C1 segment of cervical spinal cord (tissue), 14 donors: ENCODE data around the gene ZMAT5.
A peak's percentile ranks its signal among the peaks of the same experiment; 100 is the strongest.

Experiments
- DNase-seq, 14 donors: peaks; one replicate each; lab custom pipeline; 2025; lab: John Stamatoyannopoulos, UW

The ZMAT5 gene

GRCh38 chr22:29731058-29731850 is 35.6 kb downstream of the ZMAT5 start:
- DNase-seq: no peak

- DNase-seq: peak in 1 of 14 donors; percentile 8
These were observed 37.6 kb downstream of the ZMAT5 start for GRCh38 chr22:29729161-29729560.

- DNase-seq: peak in 3 of 14 donors; percentile 16 to 32 (median 23)
These were observed 39.7 kb downstream of the ZMAT5 start for GRCh38 chr22:29727131-29727523.

- no peak for DNase-seq
These were observed 40.2 kb downstream of the ZMAT5 start for GRCh38 chr22:29726512-29727130.

- no peak for DNase-seq
These were observed 40.7 kb downstream of the ZMAT5 start for GRCh38 chr22:29726106-29726505.

GRCh38 chr22:29724843-29725242 is 42.0 kb downstream of the ZMAT5 start:
- no peak for DNase-seq

GRCh38 chr22:29723766-29724165 is 43.0 kb downstream of the ZMAT5 start:
- no peak for DNase-seq

GRCh38 chr22:29722587-29722986 is 44.2 kb downstream of the ZMAT5 start:
- peak in 2 of 14 donors; percentile 18 to 65 for DNase-seq

GRCh38 chr22:29722151-29722550 is 44.7 kb downstream of the ZMAT5 start:
- DNase-seq: peak in 1 of 14 donors; percentile 65

GRCh38 chr22:29720811-29721323 is 45.9 kb downstream of the ZMAT5 start:
- no peak for DNase-seq

- DNase-seq: no peak
These were observed 46.7 kb downstream of the ZMAT5 start, which contains the start of gene CABP7 for GRCh38 chr22:29719899-29720645. Gene CABP7 (plus strand): TSS chr22:29720003. CDS start chr22:29720425, 422 bp downstream.

GRCh38 chr22:29718949-29719898 is 47.6 kb downstream of the ZMAT5 start:
- DNase-seq: no peak

- no peak for DNase-seq
These were observed 49.0 kb downstream of the ZMAT5 start for GRCh38 chr22:29717789-29718188.

GRCh38 chr22:29716814-29717545 is 49.8 kb downstream of the ZMAT5 start:
- DNase-seq: peak in 10 of 14 donors; percentile 39 to 74 (median 60)

- no peak for DNase-seq
These were observed 51.1 kb downstream of the ZMAT5 start for GRCh38 chr22:29715705-29716104.

- DNase-seq: no peak
These were observed 51.6 kb downstream of the ZMAT5 start for GRCh38 chr22:29715240-29715639.

- no peak for DNase-seq
These were observed 53.6 kb downstream of the ZMAT5 start for GRCh38 chr22:29713156-29713727.

- no peak for DNase-seq
These were observed 54.7 kb downstream of the ZMAT5 start for GRCh38 chr22:29712119-29712518.

GRCh38 chr22:29710922-29711593 is 55.7 kb downstream of the ZMAT5 start:
- peak in 8 of 14 donors; percentile 11 to 88 (median 50) for DNase-seq
